Fibroblast of pulmonary artery (primary cell): Measurements from ENCODE around the gene LRRTM2.

Experiments used
- DNase-seq: peaks from one replicate; pipeline ENCODE4 v3.0.0-alpha.2; 2010; ENCODE audit warnings: low read depth
- H3K4me3 ChIP-seq: replicated peaks from 2 replicates; pipeline ENCODE4 v1.5.1; 2011; ENCODE audit warnings: low read depth, mild to moderate bottlenecking, control low read depth, low read length, moderate library complexity
- TF ChIP-seq, protein P1 (sequence below): IDR thresholded peaks from 2 replicates; pipeline ENCODE4 v1.5.1; 2011; ENCODE audit warnings: mild to moderate bottlenecking, control low read depth, low read length, inconsistent platforms; ENCODE audit errors: missing control alignments

LRRTM2 gene

DNA sequence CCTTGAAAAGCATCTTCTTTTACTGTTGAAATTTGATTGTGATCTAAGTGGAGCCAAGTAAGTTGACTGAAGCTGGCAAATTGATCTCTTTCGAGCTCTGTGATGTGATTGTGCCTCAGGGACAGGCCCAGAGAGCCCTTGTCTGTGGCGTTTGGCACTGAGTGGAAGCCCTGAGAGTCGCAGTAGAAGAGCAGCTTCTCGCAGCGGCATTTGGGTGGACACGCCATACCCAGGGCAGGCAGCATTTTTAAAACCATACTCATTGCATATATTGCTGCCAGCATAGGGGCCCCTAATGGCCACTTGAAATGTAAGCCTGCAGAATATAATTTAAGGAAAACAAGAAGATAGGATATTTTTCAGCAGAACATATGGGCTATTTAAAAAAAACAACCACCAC is 894 bp downstream of the LRRTM2 start:
- TF ChIP-seq, protein P1, sequence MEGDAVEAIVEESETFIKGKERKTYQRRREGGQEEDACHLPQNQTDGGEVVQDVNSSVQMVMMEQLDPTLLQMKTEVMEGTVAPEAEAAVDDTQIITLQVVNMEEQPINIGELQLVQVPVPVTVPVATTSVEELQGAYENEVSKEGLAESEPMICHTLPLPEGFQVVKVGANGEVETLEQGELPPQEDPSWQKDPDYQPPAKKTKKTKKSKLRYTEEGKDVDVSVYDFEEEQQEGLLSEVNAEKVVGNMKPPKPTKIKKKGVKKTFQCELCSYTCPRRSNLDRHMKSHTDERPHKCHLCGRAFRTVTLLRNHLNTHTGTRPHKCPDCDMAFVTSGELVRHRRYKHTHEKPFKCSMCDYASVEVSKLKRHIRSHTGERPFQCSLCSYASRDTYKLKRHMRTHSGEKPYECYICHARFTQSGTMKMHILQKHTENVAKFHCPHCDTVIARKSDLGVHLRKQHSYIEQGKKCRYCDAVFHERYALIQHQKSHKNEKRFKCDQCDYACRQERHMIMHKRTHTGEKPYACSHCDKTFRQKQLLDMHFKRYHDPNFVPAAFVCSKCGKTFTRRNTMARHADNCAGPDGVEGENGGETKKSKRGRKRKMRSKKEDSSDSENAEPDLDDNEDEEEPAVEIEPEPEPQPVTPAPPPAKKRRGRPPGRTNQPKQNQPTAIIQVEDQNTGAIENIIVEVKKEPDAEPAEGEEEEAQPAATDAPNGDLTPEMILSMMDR, result no peak
- DNase-seq, result no peak
- H3K4me3 ChIP-seq, result no peak overlapping the region

DNA sequence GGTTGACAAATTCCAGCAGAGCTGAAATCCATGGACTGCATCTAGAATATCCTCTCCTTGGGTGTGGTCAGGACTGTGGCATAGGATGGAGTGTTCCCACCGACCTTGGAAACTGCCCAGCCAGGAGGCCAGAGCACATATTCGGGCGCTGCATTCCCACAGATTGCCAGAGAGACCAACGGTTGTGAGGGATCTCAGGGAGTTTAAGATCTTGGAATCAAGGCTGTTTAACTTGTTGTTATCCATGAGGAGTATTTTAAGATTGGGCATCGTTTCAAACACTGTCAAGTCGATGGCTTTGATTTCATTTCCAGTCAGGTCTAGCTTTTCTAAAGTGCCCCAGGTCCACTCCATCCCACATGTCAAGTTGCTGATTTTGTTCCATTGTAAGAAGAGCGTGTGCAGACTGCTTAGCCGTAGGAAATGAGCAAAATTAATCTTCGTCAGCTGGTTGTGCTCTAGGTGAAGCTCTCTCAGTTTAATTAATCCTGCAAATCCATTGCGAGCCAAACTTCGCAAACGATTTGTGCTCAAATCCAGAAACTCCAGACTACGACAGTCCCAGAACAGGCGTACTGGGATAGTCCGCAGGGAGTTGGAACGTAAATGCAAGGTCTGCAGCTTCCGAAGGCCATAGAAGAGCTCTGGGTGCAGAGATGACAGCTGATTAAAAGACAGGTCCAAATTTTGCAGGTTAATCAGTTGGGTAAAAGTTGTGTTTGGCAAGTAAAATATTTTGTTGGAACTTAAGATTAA is 1.5 kb downstream of the LRRTM2 start:
- H3K4me3 ChIP-seq, result no peak overlapping the region
- no peak for DNase-seq
- TF ChIP-seq, protein P1, result no peak

DNA sequence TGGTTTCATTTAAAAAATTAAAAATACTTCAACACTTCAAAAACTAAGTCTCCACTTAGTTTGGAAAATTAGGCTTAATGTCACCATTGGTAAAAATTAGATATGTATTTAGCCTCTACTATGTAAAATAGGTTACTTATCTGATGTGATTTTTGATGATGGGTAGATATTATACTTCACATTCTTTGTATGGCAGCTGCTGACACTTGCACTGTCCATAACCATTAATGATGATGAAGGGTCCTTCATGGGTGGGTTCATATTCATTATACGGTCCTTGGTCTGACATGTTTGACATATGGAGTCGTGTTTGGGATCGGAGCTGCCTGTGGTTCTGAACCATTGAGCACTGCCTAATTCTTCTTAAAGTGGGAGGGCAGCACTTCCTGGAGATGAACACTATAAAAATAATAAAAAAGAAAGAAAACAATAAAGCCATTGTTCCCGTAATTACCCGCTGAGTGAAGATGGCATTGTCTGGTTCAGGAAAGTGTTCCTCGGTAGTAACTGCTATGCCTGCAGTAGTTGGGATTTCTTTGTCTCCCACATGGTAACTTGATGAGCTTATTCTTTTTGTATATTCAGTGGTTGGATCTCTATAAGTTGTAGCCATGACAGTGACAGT is 2.2 kb downstream of the LRRTM2 start:
- TF ChIP-seq, protein P1, result no peak
- DNase-seq, result no peak
- H3K4me3 ChIP-seq, result no peak overlapping the region

DNA sequence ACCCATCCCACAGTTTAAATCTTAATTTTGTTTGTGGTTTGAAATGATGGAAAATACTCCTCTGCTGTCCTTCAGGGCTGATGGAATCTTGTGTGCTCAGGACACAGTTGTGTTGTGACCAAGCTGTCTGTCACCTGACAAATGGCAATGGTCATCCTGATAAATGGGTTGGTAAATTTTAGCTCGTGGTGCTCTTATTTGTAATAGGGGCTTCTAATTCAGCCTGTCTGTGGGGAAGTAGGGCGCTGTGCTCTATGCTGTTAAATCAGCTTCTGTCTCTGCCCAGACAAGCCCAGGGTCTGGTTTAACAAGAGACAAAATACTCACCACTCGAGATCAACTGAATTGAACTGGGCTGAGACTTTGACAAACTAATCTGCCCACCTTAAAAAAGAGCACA is 4.5 kb downstream of the LRRTM2 start:
- no peak overlapping the region for H3K4me3 ChIP-seq
- no peak for DNase-seq
- TF ChIP-seq, protein P1, result no peak

DNA sequence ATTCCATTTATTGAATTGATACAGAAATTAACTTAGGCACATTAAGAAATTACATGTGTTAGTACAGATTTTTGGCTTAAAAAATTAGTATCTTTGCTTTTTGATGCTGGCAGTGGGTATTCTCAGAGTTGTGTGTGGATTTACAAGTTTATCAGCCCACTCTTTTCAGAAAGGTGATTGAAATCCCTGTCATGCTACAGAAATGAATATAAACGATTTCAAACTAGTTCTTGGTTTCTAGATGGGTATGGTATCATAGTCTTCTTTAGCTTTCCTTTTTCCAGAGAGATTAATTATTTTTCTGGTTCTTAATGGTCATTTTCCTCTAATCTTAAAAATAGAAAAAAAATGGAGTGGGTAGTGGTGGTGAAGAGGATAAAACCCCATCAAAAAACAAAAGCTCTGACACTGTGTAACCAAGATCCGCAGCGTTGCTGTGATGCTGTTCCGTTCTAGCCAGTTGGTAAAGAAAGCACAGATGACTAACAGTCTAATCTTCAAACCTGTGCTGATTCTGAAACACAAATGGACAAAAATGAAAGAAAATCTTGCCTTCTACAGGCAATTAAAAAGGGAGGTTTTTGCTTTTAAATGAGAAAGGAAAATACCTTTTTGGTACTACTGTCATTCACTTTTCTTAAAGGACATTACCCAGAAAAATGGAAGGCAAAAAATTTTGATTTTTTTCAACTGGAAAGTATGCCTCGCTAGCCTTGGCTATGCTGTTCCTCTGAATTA is 5.2 kb downstream of the LRRTM2 start:
- DNase-seq, result peak; percentile 60
- TF ChIP-seq, protein P1, result no peak
- no peak overlapping the region for H3K4me3 ChIP-seq

DNA sequence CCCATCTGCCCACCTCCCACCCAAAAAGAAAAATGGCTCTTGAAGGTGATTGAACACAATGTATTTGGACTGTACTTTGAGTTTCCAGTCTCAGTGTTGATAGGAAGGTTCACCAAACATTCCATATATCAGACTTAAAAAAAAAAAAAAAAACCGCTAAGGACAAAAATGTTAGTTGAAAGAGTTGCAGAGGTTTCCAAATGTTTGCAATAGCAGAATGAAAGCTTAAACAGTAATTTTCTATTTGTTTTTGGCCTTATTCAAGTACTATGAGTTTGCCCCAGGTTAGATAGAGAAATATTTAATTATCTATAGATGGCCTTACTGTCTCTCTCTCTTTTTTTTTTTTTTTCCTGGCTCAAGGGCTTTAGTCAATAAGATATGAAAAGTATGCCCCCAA is 6.1 kb downstream of the LRRTM2 start:
- no peak overlapping the region for H3K4me3 ChIP-seq
- no peak for DNase-seq
- TF ChIP-seq, protein P1, result no peak
